GM04503 (cell line): ENCODE data around the gene SEMA4D.
"Not testable (repeated sequence)": the region's sequence is repeated elsewhere in the genome, so short reads cannot be mapped to it uniquely, and the experiment has no call there.

Source experiments
- DNase-seq: peaks from one replicate; pipeline ENCODE4 v3.0.0-alpha.2; 2012; ENCODE audit warnings: low read depth

The SEMA4D gene

GRCh38 chr9:89350988-89351557 is 146.8 kb downstream of the SEMA4D start:
- DNase-seq = no peak

- no peak for DNase-seq
Measured at GRCh38 chr9:89349607-89350006, 148.3 kb downstream of the SEMA4D start.

- no peak for DNase-seq
Measured at GRCh38 chr9:89347651-89348050, 150.3 kb downstream of the SEMA4D start.

GRCh38 chr9:89346696-89347095 is 151.2 kb downstream of the SEMA4D start:
- DNase-seq = no peak

GRCh38 chr9:89345476-89345875 is 152.4 kb downstream of the SEMA4D start:
- no peak for DNase-seq

- DNase-seq = not testable (repeated sequence)
Measured at GRCh38 chr9:89343812-89344211, 154.1 kb downstream of the SEMA4D start.

- DNase-seq = no peak
Measured at GRCh38 chr9:89342948-89343347, 155.0 kb downstream of the SEMA4D start.

- DNase-seq = no peak
Measured at GRCh38 chr9:89342213-89342612, 155.7 kb downstream of the SEMA4D start.

GRCh38 chr9:89340332-89340731 is 157.6 kb downstream of the SEMA4D start:
- no peak for DNase-seq

GRCh38 chr9:89339807-89340206 is 158.1 kb downstream of the SEMA4D start:
- no peak for DNase-seq

- DNase-seq = no peak
Measured at GRCh38 chr9:89330513-89330912, 167.4 kb downstream of the SEMA4D start.

- DNase-seq = no peak
Measured at GRCh38 chr9:89329917-89330316, 168.0 kb downstream of the SEMA4D start.

GRCh38 chr9:89328064-89328463 is 169.8 kb downstream of the SEMA4D start:
- no peak for DNase-seq

GRCh38 chr9:89325733-89326132 is 172.2 kb downstream of the SEMA4D start:
- DNase-seq = no peak

- no peak for DNase-seq
Measured at GRCh38 chr9:89323390-89323789, 174.5 kb downstream of the SEMA4D start.

- no peak for DNase-seq
Measured at GRCh38 chr9:89319015-89319905, 178.7 kb downstream of the SEMA4D start.

- DNase-seq = peak; percentile 84
Measured at GRCh38 chr9:89318123-89319014, 179.5 kb downstream of the SEMA4D start, which contains the start of gene SECISBP2. Gene SECISBP2, plus strand, starts transcription at chr9:89318500. Its CDS starts 77 bp downstream, at chr9:89318577.

GRCh38 chr9:89317282-89317681 is 180.6 kb downstream of the SEMA4D start:
- DNase-seq = no peak

- DNase-seq = no peak
Measured at GRCh38 chr9:89315482-89315881, 182.4 kb downstream of the SEMA4D start.

- DNase-seq = no peak
Measured at GRCh38 chr9:89314955-89315354, 183.0 kb downstream of the SEMA4D start.

- no peak for DNase-seq
Measured at GRCh38 chr9:89313842-89314241, 184.1 kb downstream of the SEMA4D start.

GRCh38 chr9:89312222-89312571 is 185.7 kb downstream of the SEMA4D start:
- DNase-seq = no peak
